Medulla oblongata (tissue), 1 donor: Measurements from ENCODE around the gene C14orf119.
A peak's percentile ranks its signal among the peaks of the same experiment; 100 is the strongest.

Source experiments
- DNase-seq: peaks from one replicate; pipeline ENCODE4 v3.0.0-alpha.2; 2015; ENCODE audit errors: extremely low spot score

The C14orf119 gene

DNA sequence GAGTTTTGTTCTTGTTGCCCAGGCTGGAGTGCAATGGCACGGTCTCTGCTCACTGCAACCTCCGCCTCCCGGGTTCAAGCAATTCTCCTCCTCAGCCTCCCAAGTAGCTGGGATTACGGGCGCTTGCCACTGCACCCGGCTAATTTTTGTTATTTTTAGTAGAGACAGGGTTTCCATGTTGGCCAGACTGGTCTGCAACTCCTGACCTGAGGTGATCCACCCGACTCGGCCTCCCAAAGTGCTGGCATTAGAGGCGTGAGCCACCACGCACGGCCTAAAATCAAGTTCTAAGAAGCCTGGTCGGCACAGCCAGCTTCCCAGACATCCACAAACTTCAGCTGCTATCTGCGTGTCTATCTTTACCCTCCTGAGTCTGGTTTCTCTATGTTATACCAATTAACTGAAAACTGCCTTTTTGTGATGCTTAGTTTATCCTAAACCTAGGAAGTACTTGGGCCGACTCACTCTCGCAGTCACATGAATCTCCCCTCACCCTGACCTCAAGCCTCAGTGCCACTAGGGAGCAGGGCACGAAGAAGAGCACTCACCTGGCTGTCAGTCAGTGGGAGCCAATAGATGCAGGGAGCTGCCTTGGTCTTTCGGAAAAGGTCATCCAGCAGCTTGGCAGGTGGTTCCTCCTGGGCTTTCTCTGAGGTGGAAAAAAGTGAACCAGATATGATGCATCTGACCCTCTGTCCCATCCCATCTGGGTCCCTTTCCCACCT lies 34.6 kb upstream of the C14orf119 start:
- DNase-seq, result no peak

- DNase-seq, result no peak
These were observed 33.3 kb upstream of the C14orf119 start for GRCh38 chr14:23062002-23062401.

GRCh38 chr14:23063601-23064000 lies 31.7 kb upstream of the C14orf119 start:
- no peak for DNase-seq

GRCh38 chr14:23066368-23066767 lies 28.9 kb upstream of the C14orf119 start:
- no peak for DNase-seq

DNA sequence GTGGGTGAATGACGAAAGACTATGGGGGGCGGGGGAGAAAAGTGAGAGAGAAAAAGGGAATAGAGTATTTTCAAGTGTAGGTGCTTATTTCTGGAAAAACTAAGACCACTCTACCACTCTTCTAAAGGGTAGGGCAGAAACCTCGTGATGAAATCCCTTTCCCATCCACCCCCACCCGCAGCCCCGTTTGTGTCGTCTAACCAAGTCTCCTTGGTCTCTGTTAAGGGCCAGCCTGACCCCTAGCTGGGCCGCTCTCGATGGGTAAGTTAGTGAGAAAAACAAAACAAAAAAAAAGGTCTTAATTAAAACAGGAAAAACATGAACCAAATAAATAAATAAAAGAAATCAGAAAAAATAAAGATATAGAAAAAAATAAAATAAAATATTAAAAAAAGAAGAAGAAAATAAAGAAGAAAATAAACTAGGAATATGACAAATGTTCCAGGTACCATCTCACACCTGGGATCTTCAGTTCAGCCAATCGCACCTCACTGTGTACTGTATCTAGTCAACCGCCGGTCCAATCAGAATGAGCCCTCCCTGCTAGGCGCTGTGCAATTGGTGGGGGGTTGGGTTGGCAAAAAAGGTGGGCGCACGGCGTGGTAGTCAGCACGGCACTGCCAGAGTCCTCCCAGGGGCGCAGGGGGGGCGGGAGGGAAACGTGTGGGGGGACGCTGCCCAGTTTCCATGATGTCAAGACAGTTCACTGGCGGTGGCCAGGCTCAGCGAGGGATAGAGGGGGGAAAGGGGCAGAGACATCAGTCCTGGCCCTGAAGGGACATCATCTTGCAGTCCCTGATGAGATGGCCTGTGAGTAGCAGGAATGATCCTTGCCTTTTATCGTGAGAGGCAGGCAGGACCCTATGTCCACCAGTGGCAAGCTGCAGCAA lies 28.2 kb upstream of the C14orf119 start:
- no peak for DNase-seq

GRCh38 chr14:23067847-23068788 lies 27.2 kb upstream of the C14orf119 start:
- no peak for DNase-seq

GRCh38 chr14:23068789-23069412 lies 26.4 kb upstream of the C14orf119 start:
- DNase-seq, result peak; percentile 95

- DNase-seq, result peak; percentile 35
These were observed 25.9 kb upstream of the C14orf119 start for GRCh38 chr14:23069413-23069806.

DNA sequence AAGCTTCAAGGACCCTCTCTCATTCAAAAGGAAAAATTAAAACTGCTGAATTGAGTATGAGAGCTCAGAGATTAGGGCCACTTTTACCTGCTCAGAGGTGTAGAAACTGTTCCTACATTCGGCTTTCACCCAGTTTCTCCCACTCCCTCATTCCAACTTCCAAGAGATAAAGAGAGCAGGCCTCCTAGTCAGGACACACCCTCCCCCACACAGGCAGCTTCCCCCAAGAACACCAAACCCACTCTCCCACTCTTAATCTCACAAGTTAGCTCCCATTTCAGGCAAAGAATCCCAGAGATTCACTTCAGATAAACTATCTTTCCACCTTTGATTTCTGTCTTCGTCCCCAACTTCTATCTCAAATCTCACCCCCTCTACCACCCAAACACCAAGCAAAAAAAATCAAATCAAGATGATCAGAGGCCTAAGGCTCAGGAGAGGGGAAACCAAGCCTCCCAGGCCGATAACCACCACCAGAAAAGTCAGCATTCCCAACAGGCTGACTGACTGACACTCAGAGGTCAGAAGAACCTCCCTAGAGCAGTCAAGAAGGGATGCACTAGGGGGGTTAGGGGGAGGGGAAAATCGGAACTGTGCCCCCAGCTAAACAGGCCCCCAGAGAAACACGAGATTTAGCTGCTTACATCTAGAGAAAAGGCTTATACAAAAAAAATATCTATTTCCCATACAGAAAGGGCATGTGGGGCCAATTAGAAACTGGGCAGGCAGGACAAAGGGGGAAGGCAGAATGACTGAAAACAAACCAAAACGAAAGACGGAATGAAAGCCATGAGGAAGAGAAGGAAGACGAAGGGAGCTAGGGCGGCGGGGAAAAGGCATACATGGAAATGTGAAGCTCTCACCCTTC lies 24.8 kb upstream of the C14orf119 start:
- DNase-seq, result no peak

DNA sequence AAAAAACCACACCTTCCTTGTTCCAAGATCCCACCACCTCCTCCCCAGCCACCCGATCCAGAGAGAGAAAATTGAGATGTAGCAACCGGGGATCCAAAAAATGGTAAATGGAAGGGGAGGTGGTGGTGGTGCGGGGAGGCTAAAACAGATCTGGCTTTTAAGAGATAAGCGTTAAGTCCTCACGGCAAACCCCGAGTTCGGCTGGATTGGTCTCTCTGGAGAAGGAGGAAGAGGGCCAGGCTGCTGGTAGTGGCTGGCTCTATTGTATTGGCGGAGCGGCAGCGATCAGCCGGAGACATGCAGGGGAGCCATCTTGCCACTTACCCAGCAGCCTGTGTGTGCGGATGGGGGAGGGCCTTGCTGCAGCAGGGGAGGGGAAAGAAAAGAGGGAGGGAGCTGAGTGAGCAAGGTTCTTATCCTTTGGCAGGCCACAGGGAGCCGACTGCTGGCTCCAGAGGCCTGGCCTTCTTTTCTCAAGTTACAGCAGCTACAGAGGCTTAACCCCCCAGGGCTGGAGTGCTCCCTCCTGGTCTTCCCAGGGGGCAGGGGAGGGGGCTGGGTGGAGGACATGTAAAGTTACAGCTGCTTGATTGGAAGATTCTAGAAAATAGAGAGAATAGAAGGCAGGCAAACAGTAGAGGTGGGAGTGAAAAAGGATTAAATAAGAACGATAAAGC lies 23.9 kb upstream of the C14orf119 start:
- DNase-seq, result peak; percentile 92

DNA sequence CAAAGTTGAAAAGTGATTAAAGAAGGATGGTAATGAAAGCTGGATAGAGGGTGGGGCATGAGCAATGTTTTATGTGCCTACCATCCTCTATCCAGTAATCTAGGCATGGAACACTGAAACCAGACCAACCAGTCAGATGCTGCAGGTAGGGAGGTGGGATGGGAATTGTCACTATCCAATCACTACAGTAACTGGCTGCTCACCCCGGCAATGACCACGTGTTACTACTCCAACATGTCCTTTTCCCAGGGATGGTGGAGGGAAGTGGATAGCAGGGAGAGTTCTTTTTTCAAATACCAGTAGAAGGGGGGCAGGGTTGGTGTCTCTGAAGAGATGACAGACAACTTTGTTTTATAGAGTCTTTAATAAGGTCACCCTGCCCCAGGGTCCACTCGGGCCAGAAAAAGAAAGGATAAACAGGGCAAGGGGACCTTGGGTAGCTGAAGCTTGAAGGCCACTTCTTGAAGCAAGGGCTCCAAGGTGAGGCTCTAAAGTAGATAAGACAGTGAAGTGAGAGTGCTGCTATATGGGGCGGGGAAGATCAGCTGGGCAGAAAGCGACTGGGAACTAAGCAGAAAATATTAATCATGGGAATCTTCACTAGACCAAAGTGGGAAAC lies 23.3 kb upstream of the C14orf119 start:
- DNase-seq, result no peak

- no peak for DNase-seq
These were observed 20.4 kb upstream of the C14orf119 start for GRCh38 chr14:23074906-23075305.

DNA sequence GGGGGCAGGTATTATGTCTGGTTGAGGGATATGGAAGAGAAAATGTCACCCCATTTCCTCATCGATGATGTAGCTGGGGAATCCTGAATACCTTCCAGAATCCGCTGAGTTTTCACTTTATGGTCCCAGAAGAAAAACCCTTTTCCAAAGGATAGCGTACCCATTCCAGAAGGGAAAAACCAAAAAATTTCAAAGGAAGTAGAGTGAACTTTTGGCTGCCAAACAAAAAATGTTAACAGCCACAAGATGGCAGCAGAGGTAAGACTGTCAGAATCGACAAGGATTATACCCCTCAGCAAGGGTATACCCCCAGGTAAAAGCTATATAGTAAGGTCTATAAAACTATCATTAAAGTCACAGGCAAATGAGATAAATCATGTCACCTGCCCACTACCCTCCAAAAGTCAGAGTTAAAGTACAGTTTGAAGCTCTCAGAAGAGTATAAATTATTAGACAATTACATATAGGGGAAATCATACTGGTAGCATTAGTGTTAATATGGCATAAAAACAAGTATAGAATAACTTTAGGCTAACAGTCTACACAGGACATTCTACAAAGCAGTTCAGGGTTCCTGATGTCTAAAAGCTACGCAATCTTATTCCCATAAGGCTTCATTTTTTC lies 18.4 kb upstream of the C14orf119 start:
- DNase-seq, result peak; percentile 51

- DNase-seq, result no peak
These were observed 17.3 kb upstream of the C14orf119 start for GRCh38 chr14:23077962-23078361.

GRCh38 chr14:23078692-23079116 lies 16.6 kb upstream of the C14orf119 start:
- peak; percentile 79 for DNase-seq

DNA sequence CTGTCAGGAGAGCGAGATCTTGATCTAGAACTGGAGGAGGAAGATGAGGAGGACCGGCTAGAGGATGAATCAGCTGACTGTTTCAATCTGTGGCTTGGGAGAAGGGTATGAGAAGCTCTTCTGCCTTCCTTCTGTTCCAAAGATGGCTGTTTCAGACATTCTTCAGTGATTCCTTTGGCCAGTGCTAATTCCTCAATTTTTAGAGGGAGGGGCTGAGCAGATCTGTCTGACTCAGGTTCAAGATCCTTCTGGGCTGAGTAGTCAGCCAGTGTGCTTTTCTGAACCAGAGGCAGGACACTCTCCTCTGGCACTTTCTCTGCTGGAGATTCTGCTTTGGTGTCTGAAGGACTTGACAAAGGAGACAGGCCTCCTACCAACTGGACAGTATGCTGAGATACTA lies 15.6 kb upstream of the C14orf119 start:
- DNase-seq, result no peak

- DNase-seq, result no peak
These were observed 14.8 kb upstream of the C14orf119 start for GRCh38 chr14:23080474-23080873.

DNA sequence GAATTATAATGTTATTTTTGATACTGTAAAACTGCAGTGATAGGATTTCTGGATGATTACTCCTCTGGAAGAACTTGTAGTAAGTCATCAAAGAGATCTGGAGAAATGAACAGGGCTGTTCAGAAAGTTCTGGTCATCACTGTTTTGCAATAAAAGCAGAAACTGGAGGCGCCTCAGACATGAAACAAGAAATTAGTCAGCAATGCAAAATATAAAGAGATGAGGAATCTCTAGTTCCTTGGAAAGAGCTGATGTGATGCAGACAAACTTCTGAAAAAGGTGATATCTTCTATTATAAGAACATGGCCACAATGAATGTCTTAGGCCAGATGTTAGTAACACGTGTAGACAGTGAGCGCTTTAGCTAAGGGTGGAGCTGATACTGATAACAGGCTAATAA lies 9.8 kb upstream of the C14orf119 start:
- no peak for DNase-seq

- no peak for DNase-seq
These were observed 8.7 kb upstream of the C14orf119 start for GRCh38 chr14:23086565-23086964.
